Measurements from ENCODE around the gene ARSG. TPM values are rescaled to one million over a fixed set of nuclear protein-coding genes. Genes with fewer than 3 reads are reported as not detected.

ARSG gene
- total and polyA plus RNA-seq, 10 of the 15 experiments (the other 5 are each of a cell fraction or from before 2014, with no cell fraction given): 2.9 to 13.5 (median 7.6) TPM

DNA sequence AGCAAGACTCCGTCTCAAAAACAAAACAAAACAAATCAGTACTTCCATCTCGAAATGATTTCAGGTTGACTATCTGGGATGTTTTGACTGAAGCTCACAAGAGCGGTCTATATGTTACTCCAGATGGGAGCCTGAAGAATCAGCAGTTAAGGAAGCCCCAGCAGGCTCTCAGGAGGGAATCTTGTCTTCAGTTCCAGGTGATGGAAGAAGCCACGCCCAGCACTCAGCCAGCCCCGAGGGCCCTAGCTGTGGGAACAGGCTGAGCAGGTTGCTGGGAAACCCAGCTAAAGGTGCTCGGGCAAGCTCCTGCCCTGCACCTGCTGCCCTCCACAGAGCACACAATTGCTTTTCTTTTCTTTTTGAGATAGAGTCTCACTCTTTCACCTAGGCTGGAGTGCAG is 133.6 kb downstream of the ARSG start:
- DNase-seq (ENCODE audit: low read depth, low spot score) (no peak), FAIRE-seq (no peak), ATAC-seq (no peak)
- Histone ChIP-seq H3K9me3 (replicated peaks; ENCODE audit: control insufficient read depth, insufficient read depth, low read length) (no peaks in the 10 kb centered on the region), H3K36me3 (ENCODE audit: control insufficient read depth in 2 of 2, insufficient read depth in 2 of 2, low read length in 1 of 2) (peaks cover 3 to 5% of the 10 kb centered on the region in 2 experiments; a peak in 3 of 4 replicates), H3K27ac (ENCODE audit: control insufficient read depth, insufficient read depth) (no peak overlapping the region), H3K4me2 (ENCODE audit: control insufficient read depth, insufficient read depth) (no peak overlapping the region), H3K4me1 (ENCODE audit: control insufficient read depth, insufficient read depth, low read length) (no peaks in the 10 kb centered on the region), H4K20me1 (ENCODE audit: control insufficient read depth, insufficient read depth) (no peaks in the 10 kb centered on the region), H3K4me3 (no peak overlapping the region), H2AFZ (ENCODE audit: control insufficient read depth, low read depth, low read length) (no peak overlapping the region), H3K79me2 (ENCODE audit: control insufficient read depth, insufficient read depth, low read length) (no peaks in the 10 kb centered on the region), H3K27me3 (replicated peaks in 1 of 2; ENCODE audit: control insufficient read depth in 2 of 2, insufficient read depth in 2 of 2, low read length in 1 of 2) (no peaks in the 10 kb centered on the region), H3K9ac (ENCODE audit: control insufficient read depth, insufficient read depth, low read length) (no peak overlapping the region)
- TF ChIP-seq, protein P1, sequence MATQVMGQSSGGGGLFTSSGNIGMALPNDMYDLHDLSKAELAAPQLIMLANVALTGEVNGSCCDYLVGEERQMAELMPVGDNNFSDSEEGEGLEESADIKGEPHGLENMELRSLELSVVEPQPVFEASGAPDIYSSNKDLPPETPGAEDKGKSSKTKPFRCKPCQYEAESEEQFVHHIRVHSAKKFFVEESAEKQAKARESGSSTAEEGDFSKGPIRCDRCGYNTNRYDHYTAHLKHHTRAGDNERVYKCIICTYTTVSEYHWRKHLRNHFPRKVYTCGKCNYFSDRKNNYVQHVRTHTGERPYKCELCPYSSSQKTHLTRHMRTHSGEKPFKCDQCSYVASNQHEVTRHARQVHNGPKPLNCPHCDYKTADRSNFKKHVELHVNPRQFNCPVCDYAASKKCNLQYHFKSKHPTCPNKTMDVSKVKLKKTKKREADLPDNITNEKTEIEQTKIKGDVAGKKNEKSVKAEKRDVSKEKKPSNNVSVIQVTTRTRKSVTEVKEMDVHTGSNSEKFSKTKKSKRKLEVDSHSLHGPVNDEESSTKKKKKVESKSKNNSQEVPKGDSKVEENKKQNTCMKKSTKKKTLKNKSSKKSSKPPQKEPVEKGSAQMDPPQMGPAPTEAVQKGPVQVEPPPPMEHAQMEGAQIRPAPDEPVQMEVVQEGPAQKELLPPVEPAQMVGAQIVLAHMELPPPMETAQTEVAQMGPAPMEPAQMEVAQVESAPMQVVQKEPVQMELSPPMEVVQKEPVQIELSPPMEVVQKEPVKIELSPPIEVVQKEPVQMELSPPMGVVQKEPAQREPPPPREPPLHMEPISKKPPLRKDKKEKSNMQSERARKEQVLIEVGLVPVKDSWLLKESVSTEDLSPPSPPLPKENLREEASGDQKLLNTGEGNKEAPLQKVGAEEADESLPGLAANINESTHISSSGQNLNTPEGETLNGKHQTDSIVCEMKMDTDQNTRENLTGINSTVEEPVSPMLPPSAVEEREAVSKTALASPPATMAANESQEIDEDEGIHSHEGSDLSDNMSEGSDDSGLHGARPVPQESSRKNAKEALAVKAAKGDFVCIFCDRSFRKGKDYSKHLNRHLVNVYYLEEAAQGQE (IDR thresholded peaks at IDR 0.05; ENCODE audit: low read depth, low read length): no peak
- TF ChIP-seq, protein P2, sequence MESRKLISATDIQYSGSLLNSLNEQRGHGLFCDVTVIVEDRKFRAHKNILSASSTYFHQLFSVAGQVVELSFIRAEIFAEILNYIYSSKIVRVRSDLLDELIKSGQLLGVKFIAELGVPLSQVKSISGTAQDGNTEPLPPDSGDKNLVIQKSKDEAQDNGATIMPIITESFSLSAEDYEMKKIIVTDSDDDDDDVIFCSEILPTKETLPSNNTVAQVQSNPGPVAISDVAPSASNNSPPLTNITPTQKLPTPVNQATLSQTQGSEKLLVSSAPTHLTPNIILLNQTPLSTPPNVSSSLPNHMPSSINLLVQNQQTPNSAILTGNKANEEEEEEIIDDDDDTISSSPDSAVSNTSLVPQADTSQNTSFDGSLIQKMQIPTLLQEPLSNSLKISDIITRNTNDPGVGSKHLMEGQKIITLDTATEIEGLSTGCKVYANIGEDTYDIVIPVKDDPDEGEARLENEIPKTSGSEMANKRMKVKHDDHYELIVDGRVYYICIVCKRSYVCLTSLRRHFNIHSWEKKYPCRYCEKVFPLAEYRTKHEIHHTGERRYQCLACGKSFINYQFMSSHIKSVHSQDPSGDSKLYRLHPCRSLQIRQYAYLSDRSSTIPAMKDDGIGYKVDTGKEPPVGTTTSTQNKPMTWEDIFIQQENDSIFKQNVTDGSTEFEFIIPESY (IDR thresholded peaks at IDR 0.05): no peak
- TF ChIP-seq JUNB (IDR thresholded peaks at IDR 0.05) (no peak), ESRRA (IDR thresholded peaks at IDR 0.05; ENCODE audit: low read length) (no peak), ATF7 (IDR thresholded peaks at IDR 0.05; ENCODE audit: low read depth) (no peak), IKZF2 (IDR thresholded peaks at IDR 0.05) (no peak), HDGF (IDR thresholded peaks at IDR 0.05) (no peak), TARDBP (IDR thresholded peaks at IDR 0.05; ENCODE audit: borderline replicate concordance) (no peak), CREM (IDR thresholded peaks at IDR 0.05; ENCODE audit: low read depth) (no peak), CHD4 (IDR thresholded peaks at IDR 0.05) (no peak), DPF2 (IDR thresholded peaks at IDR 0.05) (no peak)
- TF ChIP-seq, protein P3, sequence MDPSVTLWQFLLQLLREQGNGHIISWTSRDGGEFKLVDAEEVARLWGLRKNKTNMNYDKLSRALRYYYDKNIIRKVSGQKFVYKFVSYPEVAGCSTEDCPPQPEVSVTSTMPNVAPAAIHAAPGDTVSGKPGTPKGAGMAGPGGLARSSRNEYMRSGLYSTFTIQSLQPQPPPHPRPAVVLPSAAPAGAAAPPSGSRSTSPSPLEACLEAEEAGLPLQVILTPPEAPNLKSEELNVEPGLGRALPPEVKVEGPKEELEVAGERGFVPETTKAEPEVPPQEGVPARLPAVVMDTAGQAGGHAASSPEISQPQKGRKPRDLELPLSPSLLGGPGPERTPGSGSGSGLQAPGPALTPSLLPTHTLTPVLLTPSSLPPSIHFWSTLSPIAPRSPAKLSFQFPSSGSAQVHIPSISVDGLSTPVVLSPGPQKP (IDR thresholded peaks at IDR 0.05; ENCODE audit: low read depth, low read length): no peak
- TF ChIP-seq, protein P4, sequence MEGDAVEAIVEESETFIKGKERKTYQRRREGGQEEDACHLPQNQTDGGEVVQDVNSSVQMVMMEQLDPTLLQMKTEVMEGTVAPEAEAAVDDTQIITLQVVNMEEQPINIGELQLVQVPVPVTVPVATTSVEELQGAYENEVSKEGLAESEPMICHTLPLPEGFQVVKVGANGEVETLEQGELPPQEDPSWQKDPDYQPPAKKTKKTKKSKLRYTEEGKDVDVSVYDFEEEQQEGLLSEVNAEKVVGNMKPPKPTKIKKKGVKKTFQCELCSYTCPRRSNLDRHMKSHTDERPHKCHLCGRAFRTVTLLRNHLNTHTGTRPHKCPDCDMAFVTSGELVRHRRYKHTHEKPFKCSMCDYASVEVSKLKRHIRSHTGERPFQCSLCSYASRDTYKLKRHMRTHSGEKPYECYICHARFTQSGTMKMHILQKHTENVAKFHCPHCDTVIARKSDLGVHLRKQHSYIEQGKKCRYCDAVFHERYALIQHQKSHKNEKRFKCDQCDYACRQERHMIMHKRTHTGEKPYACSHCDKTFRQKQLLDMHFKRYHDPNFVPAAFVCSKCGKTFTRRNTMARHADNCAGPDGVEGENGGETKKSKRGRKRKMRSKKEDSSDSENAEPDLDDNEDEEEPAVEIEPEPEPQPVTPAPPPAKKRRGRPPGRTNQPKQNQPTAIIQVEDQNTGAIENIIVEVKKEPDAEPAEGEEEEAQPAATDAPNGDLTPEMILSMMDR (IDR thresholded peaks at IDR 0.05 in 2 of 3, conservative IDR thresholded peaks at IDR 0.05 in 1 of 3; ENCODE audit: control insufficient read depth in 2 of 3, extremely low read depth in 1 of 3, insufficient read depth in 1 of 3, low read depth in 3 of 3, low read length in 3 of 3): no peak
- SMC1A ChIA-PET (ENCODE audit: uncharacterized antibody, unreplicated experiment): no interaction called here
- in situ Hi-C loops (cut with MboI): no loop called here
- POLR2A ChIA-PET: no interaction called here
- WGBS (ENCODE audit: insufficient coverage, insufficient replicate concordance, low lambda C conversion rate, missing lambda C conversion rate): 75% methylated on average over 6 of the region's 6 CpGs
- RAD21 ChIA-PET (ENCODE audit: unreplicated experiment): no interaction called here
- CTCF ChIA-PET: interaction anchor here (0.6 to 3.1 kb wide), 2 partner anchors 12 to 38 kb away, joined by 3 to 11 read pairs; no protein-coding TSS in a partner anchor
- intact Hi-C loops (cut with micrococcal nuclease; ENCODE audit: unreplicated experiment): no loop called here
- no TSS peak for BruUV-seq (replicated peaks)
